Muscle layer of colon (tissue), 2 donors: ENCODE results near the gene DHRS3.

Experiments used
- H3K27ac ChIP-seq: one replicate; pipeline ENCODE4 v1.7.0; 2013; ENCODE audit warnings: low read depth, mild to moderate bottlenecking, low read length, moderate library complexity
- H3K27me3 ChIP-seq, 2 donors: one replicate each; pipeline ENCODE4 v1.7.0; 2013; ENCODE audit warnings: low read length in 2 of 2, mild to moderate bottlenecking in 2 of 2; ENCODE audit not compliant: insufficient read depth in 2 of 2, control insufficient read depth in 1 of 2
- H3K36me3 ChIP-seq: one replicate; pipeline ENCODE4 v1.7.0; 2013; ENCODE audit warnings: mild to moderate bottlenecking, low read length; ENCODE audit not compliant: insufficient read depth
- H3K4me1 ChIP-seq: one replicate; pipeline ENCODE4 v1.7.0; 2013; ENCODE audit warnings: mild to moderate bottlenecking, low read length; ENCODE audit not compliant: insufficient read depth
- H3K4me3 ChIP-seq, 2 donors: one replicate each; pipeline ENCODE4 v1.7.0; 2013; ENCODE audit warnings: low read length in 2 of 2, low read depth in 1 of 2, mild to moderate bottlenecking in 1 of 2, moderate library complexity in 1 of 2
- H3K9ac ChIP-seq: one replicate; pipeline ENCODE4 v1.7.0; 2013; ENCODE audit warnings: low read length
- H3K9me3 ChIP-seq: one replicate; pipeline ENCODE4 v1.7.0; 2013; ENCODE audit warnings: mild to moderate bottlenecking, low read length
- donor health status: abdominal sarcoma.
- donor health status: Adenocarcinoma of cecum.

The DHRS3 gene

DNA sequence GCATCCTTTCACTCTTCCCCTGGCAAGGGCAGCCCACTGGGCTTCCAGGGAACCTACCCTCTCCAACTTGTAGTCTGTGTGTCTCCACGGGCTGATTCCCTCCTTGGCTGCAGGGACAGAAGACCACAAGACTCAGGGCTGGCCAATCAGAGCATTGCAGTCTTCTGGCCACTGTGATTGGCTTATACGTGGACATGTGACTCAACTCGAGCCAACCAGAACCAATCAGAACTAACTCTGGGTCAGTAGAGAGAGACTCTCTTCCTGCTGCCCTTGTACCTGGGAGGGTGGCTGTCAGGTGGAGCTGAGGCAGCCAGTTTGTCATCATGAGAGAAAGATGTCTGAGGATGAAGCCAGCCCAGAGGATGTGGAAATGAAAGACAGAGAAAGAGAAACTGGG lies 64.0 kb downstream of the DHRS3 start:
- peak overlapping the region; percentile 13 for H3K27ac ChIP-seq
- H3K4me3 ChIP-seq: no peak overlapping the region
- no peaks in the 10 kb centered on the region for H3K9me3 ChIP-seq
- no peaks in the 10 kb centered on the region for H3K36me3 ChIP-seq
- peaks cover 28% of the 10 kb centered on the region for H3K4me1 ChIP-seq
- H3K27me3 ChIP-seq: no peaks in the 10 kb centered on the region
- H3K9ac ChIP-seq: no peak overlapping the region

DNA sequence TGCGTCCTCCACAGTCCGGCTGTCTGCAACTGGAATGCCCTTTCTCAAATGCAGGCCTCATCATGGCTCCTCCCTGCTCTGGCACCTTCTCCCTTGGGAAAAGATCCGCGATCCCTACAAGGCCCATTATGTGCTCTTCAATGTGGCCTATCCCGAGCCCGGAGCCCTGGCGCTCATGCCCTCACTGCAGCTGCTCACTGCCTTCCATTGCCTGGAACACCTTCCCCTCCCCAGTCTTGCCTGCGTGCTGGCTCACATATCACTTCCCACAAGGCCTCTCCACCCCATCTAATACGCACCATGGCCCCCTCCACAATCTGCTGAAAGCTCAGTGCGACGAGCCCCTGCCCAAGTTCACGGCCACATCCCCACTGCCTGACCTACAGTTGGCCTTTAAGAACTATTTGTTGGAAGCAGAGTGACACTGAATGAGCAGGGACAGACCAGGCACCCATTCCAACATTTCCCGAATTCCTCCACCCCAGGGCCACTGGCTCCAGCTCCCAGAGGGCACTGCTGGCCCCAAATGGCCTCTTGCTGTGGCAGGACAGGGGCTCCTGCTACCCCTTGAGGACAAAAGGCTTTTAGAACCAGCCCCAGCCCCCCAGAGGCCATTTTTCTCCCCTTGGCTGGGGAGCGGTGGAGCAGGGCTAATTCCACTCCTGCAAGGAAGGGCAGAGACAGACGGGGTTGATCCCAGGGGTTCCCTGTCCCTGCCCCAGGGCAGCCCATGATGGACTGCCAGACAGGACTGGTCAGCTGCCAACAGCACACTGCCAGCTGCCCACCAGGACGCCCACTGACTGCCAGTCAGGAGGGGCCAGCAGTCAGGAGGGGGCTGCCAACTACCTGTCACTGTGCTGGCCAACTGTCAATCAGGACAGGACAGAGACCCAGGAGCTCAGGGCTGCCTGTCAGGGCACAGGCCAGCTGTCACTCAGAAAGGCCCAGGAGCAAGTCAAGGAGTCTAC lies 64.8 kb downstream of the DHRS3 start:
- peak overlapping the region; percentile 13 for H3K27ac ChIP-seq

DNA sequence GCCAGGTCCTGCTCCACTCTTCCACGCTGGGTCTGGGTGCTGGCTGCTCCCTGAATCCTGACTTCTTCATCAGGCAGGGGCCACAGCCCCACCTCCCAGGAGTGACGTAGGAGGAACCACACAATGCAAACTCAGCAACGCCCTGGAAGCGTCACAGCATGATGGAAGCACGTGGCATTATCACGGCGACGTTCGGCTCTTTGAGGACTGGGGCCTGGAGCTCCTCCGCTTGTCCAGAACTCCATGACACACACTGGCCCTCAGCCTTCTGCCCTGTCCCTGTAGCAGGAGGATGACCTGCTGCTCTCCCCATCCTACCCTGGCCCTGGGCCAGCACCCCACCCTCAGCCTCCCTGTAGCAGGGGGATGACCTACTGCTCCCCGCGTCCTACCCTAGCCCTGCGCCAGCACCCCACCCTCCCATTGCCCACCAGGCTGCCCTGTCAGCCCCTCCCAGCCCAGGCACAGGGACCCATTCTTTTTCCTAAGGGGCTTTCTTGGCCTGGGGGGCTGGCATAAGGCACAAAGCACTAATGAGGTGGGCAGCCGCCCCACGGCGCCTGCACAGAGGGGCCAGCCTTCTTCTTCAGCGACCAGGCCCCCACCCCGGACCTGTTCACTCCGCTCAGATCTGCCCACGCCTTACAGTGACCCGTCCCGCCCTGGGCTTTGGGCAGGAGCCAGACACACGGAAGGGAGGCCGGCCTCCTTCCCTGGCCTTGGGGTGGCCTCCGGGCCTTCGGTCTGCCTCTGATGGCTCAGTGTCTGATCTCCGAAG lies 65.7 kb downstream of the DHRS3 start:
- Histone ChIP-seq H3K4me1 (peaks cover 43% of the 10 kb centered on the region), H3K27me3 (no peaks in the 10 kb centered on the region), H3K4me3 (no peak overlapping the region), H3K9me3 (no peaks in the 10 kb centered on the region), H3K9ac (no peak overlapping the region), H3K27ac (peak overlapping the region; percentile 13), H3K36me3 (no peaks in the 10 kb centered on the region)

More for the DNA sequence above, 64.8 kb downstream of the DHRS3 start:
- Histone ChIP-seq H3K36me3 (no peaks in the 10 kb centered on the region), H3K9ac (no peak overlapping the region), H3K27me3 (no peaks in the 10 kb centered on the region), H3K4me3 (no peak overlapping the region), H3K9me3 (no peaks in the 10 kb centered on the region), H3K4me1 (peaks cover 35% of the 10 kb centered on the region)

GRCh38 chr1:12551584-12551983 lies 66.4 kb downstream of the DHRS3 start:
- Histone ChIP-seq H3K9me3 (no peaks in the 10 kb centered on the region), H3K27ac (no peak overlapping the region), H3K27me3 (no peaks in the 10 kb centered on the region), H3K4me1 (peaks cover 44% of the 10 kb centered on the region), H3K9ac (no peak overlapping the region), H3K4me3 (no peak overlapping the region), H3K36me3 (no peaks in the 10 kb centered on the region)

GRCh38 chr1:12549460-12550349 lies 68.3 kb downstream of the DHRS3 start:
- Histone ChIP-seq H3K27me3 (no peaks in the 10 kb centered on the region), H3K4me1 (peaks cover 35% of the 10 kb centered on the region), H3K9ac (no peak overlapping the region), H3K36me3 (no peaks in the 10 kb centered on the region), H3K27ac (peak overlapping the region; percentile 91), H3K4me3 (no peak overlapping the region), H3K9me3 (no peaks in the 10 kb centered on the region)

DNA sequence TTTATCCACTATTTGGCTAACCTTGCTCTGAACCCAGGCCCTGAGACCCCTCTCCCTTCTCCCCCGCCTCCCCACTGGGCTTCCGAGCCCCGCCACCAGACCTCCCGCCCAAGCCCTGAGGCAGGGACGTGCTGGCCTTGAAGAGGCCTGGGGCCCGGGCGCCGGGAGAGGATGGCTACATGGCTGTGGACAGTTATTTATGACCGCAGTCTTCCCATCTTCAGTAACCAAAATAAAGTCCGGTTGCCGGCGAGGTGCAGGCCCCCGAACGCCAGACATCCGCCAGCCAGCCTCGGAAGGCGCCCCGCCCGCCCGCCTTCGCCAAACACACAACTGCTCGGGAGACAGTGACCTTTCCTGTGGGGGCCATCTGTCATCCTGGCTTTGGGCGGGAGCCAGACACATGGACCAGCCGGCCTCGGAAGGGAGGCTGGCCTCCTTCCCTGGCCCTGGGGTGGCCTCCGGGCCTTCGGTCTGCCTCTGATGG lies 69.0 kb downstream of the DHRS3 start:
- no peak overlapping the region for H3K9ac ChIP-seq
- peak overlapping the region; percentile 91 for H3K27ac ChIP-seq
- H3K36me3 ChIP-seq: no peaks in the 10 kb centered on the region
- H3K4me1 ChIP-seq: peaks cover 35% of the 10 kb centered on the region
- no peak overlapping the region for H3K4me3 ChIP-seq
- H3K9me3 ChIP-seq: no peaks in the 10 kb centered on the region
- H3K27me3 ChIP-seq: no peaks in the 10 kb centered on the region

- Histone ChIP-seq H3K4me3 (no peak overlapping the region), H3K9me3 (no peaks in the 10 kb centered on the region), H3K27me3 (no peaks in the 10 kb centered on the region), H3K27ac (peak overlapping the region; percentile 91), H3K9ac (no peak overlapping the region), H3K36me3 (no peaks in the 10 kb centered on the region), H3K4me1 (peaks cover 35% of the 10 kb centered on the region)
Measured at GRCh38 chr1:12548279-12548972, 69.6 kb downstream of the DHRS3 start.

DNA sequence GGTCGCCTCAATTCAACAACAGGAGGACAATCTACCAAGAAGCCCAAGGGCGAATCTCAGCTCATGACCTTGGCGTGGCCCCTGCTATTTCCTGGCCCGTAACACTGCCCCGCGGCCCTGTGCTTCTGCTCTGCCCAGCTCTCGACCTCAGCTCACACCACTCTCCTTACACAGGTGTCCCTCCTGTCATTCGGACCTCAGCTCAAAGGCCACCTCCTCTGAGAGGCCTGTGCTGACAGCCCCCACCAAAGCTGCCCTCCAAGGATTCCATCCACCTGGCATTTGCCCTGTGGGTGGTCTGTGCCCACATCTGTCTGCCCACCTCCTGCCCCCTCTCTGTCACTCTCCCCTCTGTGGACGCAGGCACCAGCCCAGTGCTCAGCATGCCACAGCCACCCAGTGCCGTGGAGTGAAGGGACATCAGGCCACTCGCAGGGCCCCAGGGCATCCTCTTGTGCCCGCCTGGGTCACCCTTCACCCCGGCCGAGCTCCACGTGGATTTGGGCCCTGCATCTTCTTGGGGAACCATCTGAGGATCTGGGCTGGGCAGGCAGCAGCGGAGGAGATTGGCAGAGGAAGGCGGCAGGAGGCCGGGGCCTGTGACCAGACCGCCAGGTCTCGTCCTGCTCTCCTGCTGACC lies 70.3 kb downstream of the DHRS3 start:
- Histone ChIP-seq H3K27me3 (no peaks in the 10 kb centered on the region), H3K9ac (no peak overlapping the region), H3K4me3 (no peak overlapping the region), H3K9me3 (no peaks in the 10 kb centered on the region), H3K27ac (no peak overlapping the region), H3K36me3 (no peaks in the 10 kb centered on the region), H3K4me1 (peaks cover 30% of the 10 kb centered on the region)

GRCh38 chr1:12546771-12547585 lies 71.0 kb downstream of the DHRS3 start:
- Histone ChIP-seq H3K27ac (peak overlapping the region; percentile 36), H3K36me3 (no peaks in the 10 kb centered on the region), H3K27me3 (no peaks in the 10 kb centered on the region), H3K4me3 (no peak overlapping the region), H3K9me3 (no peaks in the 10 kb centered on the region), H3K9ac (no peak overlapping the region), H3K4me1 (peaks cover 28% of the 10 kb centered on the region)
